Measurements from ENCODE around the gene CARD11.

Gene CARD11

DNA sequence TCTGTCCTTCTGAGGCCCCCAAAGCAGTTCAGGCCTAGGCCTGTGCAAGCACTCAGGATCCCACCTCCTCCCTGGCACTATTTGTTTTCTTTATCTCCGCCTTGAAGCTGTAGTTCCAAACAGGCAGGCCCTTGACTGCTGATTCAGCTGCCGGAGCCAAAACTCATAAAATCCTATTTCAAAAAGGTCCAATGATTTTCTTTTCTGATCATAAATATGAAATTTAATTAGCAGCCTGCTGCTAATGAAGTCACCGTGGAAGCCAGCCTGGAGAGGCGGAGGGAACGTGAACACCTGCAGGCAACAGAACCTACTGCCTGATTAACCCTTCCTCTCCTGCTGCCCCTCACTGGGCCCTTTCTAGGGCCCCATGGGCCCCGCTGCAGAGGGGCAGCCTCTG is 60.1 kb downstream of the CARD11 start:
- no peak for DNase-seq (ENCODE audit: extremely low read depth, low read depth)
- TF ChIP-seq, protein P1, sequence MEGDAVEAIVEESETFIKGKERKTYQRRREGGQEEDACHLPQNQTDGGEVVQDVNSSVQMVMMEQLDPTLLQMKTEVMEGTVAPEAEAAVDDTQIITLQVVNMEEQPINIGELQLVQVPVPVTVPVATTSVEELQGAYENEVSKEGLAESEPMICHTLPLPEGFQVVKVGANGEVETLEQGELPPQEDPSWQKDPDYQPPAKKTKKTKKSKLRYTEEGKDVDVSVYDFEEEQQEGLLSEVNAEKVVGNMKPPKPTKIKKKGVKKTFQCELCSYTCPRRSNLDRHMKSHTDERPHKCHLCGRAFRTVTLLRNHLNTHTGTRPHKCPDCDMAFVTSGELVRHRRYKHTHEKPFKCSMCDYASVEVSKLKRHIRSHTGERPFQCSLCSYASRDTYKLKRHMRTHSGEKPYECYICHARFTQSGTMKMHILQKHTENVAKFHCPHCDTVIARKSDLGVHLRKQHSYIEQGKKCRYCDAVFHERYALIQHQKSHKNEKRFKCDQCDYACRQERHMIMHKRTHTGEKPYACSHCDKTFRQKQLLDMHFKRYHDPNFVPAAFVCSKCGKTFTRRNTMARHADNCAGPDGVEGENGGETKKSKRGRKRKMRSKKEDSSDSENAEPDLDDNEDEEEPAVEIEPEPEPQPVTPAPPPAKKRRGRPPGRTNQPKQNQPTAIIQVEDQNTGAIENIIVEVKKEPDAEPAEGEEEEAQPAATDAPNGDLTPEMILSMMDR (IDR thresholded peaks at IDR 0.05; ENCODE audit: low read depth, low read length) = no peak

DNA sequence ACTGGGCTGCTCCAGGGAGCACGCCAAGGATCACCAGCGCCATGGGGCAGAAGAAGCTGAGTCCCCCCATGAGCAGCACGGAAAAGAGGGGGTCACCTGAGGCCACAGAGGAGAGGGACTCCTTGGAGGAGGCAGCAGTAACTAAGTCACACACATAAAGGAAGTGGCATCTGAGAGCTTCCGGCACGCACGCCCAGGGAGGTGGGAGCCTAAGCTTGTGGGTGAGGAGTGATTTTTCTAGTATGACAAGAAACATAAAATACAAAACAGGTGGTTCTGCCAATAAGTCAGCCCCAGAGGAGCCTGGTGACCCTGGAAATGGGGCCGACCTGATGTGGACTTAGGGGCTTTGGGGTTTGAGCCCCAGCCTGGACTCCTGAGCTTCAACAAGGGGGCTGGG is 60.8 kb downstream of the CARD11 start:
- TF ChIP-seq, protein P1 (IDR thresholded peaks at IDR 0.05; ENCODE audit: low read depth, low read length) = no peak
- DNase-seq (ENCODE audit: extremely low read depth, low read depth) = no peak

DNA sequence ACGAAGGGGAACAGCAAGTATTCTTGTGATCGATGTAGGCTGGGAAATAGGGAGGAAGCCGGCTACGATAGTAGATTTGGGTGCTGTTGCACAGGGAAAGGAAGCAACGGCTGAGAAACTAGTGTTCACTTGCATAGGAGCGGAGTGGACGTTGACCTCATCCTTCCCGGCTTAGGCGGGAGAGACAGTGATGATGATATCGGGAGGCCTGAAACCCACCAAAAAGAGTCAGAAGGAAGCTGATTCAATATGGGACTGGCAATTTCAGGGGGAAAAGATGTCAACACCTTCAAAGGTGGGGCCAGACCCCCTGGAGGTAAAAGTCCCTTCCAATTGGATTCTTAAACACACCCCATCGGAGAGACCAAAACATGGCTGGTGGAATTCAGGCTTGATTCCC is 61.3 kb downstream of the CARD11 start:
- DNase-seq (ENCODE audit: extremely low read depth, low read depth) = no peak
- TF ChIP-seq, protein P1 (IDR thresholded peaks at IDR 0.05; ENCODE audit: low read depth, low read length) = no peak

DNA sequence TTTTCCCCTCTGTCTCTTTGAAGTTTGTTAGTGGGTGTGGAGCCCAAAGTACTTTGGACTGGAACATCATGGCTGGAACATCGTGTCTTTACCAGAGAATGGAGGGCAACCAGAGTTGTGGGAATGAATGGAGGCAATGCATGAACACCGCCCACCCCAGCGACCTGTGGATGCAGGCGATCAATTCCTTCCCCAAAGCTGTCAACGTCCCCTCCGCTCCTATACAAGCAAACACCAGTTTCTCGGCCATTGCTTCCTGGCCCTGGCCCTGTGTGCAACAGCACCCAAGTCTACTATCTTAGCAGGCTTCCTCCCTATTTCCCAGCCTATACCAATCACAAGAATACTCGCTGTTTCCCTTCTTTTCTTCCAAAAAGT is 62.6 kb downstream of the CARD11 start:
- TF ChIP-seq, protein P1 (IDR thresholded peaks at IDR 0.05; ENCODE audit: low read depth, low read length) = no peak
- no peak for DNase-seq (ENCODE audit: extremely low read depth, low read depth)

DNA sequence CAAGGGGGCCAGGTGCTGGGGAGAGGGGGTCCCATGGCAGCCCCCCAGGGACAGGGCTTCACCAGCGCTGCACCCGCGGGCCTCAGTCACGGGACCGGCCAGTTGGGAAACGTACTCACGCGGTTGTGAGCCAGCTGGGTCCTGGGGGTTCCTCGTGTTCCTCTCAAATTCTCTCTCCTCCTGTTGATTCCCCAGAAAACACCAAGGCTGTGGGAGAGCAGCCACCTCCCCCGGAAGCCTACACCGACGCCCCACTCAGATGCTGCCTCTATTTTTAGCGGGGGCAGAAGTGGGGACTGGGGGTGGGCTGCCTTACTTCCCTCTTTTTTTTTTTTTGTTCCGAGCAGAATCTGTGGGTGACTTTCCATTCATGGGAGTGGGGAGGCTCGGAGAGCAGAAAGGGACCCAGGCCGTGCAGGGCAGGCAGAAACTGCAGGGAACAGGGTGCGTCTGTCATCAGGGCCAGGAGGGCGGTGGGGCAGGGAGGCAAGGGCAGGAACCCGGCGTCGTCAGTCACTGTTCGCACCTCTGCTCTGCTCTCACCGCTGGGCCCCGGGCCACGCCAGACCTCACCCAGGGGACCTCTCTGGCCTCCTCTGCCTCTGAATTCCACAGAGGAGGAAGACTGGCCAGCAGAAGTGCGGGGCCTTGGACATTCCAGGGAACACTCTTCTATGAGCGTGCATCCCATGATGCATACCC is 63.1 kb downstream of the CARD11 start:
- TF ChIP-seq, protein P1 (IDR thresholded peaks at IDR 0.05; ENCODE audit: low read depth, low read length) = no peak
- DNase-seq (ENCODE audit: extremely low read depth, low read depth) = no peak

DNA sequence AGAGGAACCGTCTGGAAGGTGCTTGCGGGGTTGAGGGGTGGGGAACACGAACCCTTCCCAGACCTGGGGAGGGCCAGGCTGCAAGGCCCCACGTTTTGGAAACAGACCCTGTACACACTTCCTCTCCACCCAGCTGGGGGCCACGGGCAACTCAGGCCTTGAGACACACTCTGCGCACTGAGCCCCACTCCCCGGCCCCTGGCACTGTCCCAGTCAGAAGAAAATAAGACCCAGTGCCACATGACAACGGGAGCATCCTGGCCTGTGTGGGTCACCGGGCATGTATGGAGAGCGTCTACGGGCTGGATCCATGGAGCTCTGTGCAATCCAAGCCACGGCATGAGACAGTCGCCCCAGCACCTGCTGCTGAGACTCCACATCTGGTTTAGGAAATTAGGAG is 63.7 kb downstream of the CARD11 start:
- no peak for DNase-seq (ENCODE audit: extremely low read depth, low read depth)
- TF ChIP-seq, protein P1 (IDR thresholded peaks at IDR 0.05; ENCODE audit: low read depth, low read length) = no peak

DNA sequence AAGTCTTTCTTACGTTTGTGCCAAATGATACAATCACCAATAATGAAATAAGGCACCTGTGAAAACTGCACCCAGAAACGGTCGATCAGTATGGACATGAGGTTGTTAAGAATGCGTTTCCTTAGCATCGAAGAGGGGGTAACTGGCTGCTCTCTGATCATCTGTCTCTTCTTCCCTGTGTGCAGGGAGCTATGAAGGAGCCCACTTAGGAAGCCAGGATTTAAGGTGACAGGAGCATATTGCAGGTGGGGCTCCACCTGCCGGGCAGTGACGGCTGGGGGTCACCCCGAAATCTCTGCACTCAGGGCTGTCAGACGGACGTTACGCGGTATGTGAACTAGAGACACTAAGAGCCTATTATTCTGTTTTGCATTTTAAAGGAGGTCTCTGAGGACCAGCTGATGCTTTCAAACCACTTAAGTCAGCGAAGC is 64.5 kb downstream of the CARD11 start:
- TF ChIP-seq, protein P1 (IDR thresholded peaks at IDR 0.05; ENCODE audit: low read depth, low read length) = no peak

More for the DNA sequence above, 64.5 kb downstream of the CARD11 start:
- no peak for DNase-seq (ENCODE audit: extremely low read depth, low read depth)

Measured in AG09319 (cell line).